ENCODE results near the gene PHACTR1. TPM values are rescaled to one million over a fixed set of nuclear protein-coding genes. Genes with fewer than 3 reads are reported as not detected.

Gene PHACTR1
- total and polyA plus RNA-seq, 2 of the 4 experiments (the other 2 are of a cell fraction): not detected

- ChIA-PET POLR2A (ENCODE audit: unreplicated experiment) (no interaction called here), CTCF (no interaction called here)
- Histone ChIP-seq H3K4me1 (ENCODE audit: control insufficient read depth, insufficient read depth, low read length) (no peaks in the 10 kb centered on the region), H3K4ac (ENCODE audit: low read depth, low read length) (no peak overlapping the region), H4K5ac (ENCODE audit: low read depth, low read length) (no peak overlapping the region), H2BK15ac (ENCODE audit: low read depth, low read length) (no peak overlapping the region), H4K8ac (ENCODE audit: low read depth in 2 of 2, low read length in 2 of 2) (no peak overlapping the region), H2BK120ac (ENCODE audit: low read depth, low read length) (no peak overlapping the region), H3K27me3 (ENCODE audit: control insufficient read depth, insufficient read depth, low read length) (no peaks in the 10 kb centered on the region), H3K14ac (replicated peaks; ENCODE audit: low read depth, low read length) (no peak overlapping the region), H3K4me2 (ENCODE audit: low read depth, low read length) (no peak overlapping the region), H3K4me3 (ENCODE audit: insufficient read depth, low read depth, low read length) (no peak overlapping the region), H3K9ac (ENCODE audit: low read depth, low read length) (no peak overlapping the region), H2AK9ac (replicated peaks; ENCODE audit: low read depth, low read length, poor library complexity) (no peak overlapping the region), H3K18ac (ENCODE audit: low read depth, low read length) (no peak overlapping the region), H2BK20ac (ENCODE audit: low read depth, low read length) (no peak overlapping the region), H3K23ac (ENCODE audit: low read depth, low read length) (no peak overlapping the region), H3K27ac (ENCODE audit: insufficient read depth, low read length) (no peak overlapping the region), H3K56ac (ENCODE audit: extremely low read depth, insufficient read depth, low read length) (no peak overlapping the region), H2AFZ (replicated peaks; ENCODE audit: low read length, poor library complexity) (no peak overlapping the region), H2AK5ac (ENCODE audit: low read depth, low read length) (no peak overlapping the region), H4K91ac (ENCODE audit: insufficient read depth, low read depth, low read length) (no peak overlapping the region), H3K79me1 (ENCODE audit: low read depth in 1 of 2, low read length in 2 of 2) (no peaks in the 10 kb centered on the region), H3K36me3 (ENCODE audit: control insufficient read depth, insufficient read depth, low read length) (no peaks in the 10 kb centered on the region), H3K9me1 (ENCODE audit: insufficient read depth, low read length) (no peaks in the 10 kb centered on the region), H2BK5ac (ENCODE audit: low read depth, low read length, poor library complexity, severe bottlenecking) (no peak overlapping the region), H4K20me1 (ENCODE audit: insufficient read depth, low read length) (no peaks in the 10 kb centered on the region), H3K9me3 (ENCODE audit: control insufficient read depth, insufficient read depth, low read length) (no peaks in the 10 kb centered on the region)
- DNase-seq: no peak
- TF ChIP-seq USF2 (IDR thresholded peaks at IDR 0.05; ENCODE audit: low read depth, low read length): no peak
- TF ChIP-seq POLR2A (IDR thresholded peaks at IDR 0.05; ENCODE audit: low read depth, low read length): no peak
- TF ChIP-seq RAD21 (IDR thresholded peaks at IDR 0.05; ENCODE audit: low read length): no peak
- TF ChIP-seq NFE2L2 (IDR thresholded peaks at IDR 0.05; ENCODE audit: low read depth, low read length): no peak
- ATAC-seq (ENCODE audit: low read depth): no peak
- in situ Hi-C loops (cut with MboI; ENCODE audit: low sequenced_read_pairs): no loop called here
- BruUV-seq (replicated peaks): no TSS peak
- intact Hi-C loops (cut with micrococcal nuclease): no loop called here
- dilution Hi-C loops (cut with HindIII; ENCODE audit: low sequenced_read_pairs, unreplicated experiment): no loop called here
- no CpG with 5 or more reads among the region's 2 CpGs for WGBS, 2 experiments (ENCODE audit: extremely low coverage in 2 of 2, insufficient read length in 1 of 2)
These were observed 560.7 kb downstream of the PHACTR1 start for GRCh38 chr6:13277231-13277630.
